NCI-H1930 (cell line): ENCODE measurements around the gene KLK8.

Experiments used
- DNase-seq, 2 experiments: peaks; one replicate each; lab custom pipeline; 2025; lab: John Stamatoyannopoulos, UW

KLK8 gene

GRCh38 chr19:51001515-51001914, at the start of gene KLK8:
KLK8 (minus strand) TSS chr19:51001604; CDS start chr19:51001167, 437 bp downstream.
- no peak for DNase-seq

- no peak for DNase-seq
Observed at GRCh38 chr19:51047031-51047335, 45.6 kb upstream of the KLK8 start.

- no peak for DNase-seq
Observed at GRCh38 chr19:51044327-51044726, 42.9 kb upstream of the KLK8 start.

- no peak for DNase-seq
Observed at GRCh38 chr19:51043497-51043896, 42.1 kb upstream of the KLK8 start.

GRCh38 chr19:51040151-51040550, 38.7 kb upstream of the KLK8 start:
- no peak for DNase-seq

- no peak for DNase-seq
Observed at GRCh38 chr19:51036519-51036918, 35.1 kb upstream of the KLK8 start.

GRCh38 chr19:51034704-51035103, 33.3 kb upstream of the KLK8 start, which contains the start of gene KLK12:
KLK12 (minus strand) TSS chr19:51035002; CDS start chr19:51034621, 381 bp downstream.
- no peak for DNase-seq

- DNase-seq: no peak
Observed at GRCh38 chr19:51031880-51032225, 30.4 kb upstream of the KLK8 start.

- DNase-seq: no peak
Observed at GRCh38 chr19:51031220-51031879, 29.9 kb upstream of the KLK8 start.

- no peak for DNase-seq
Observed at GRCh38 chr19:51030631-51031030, 29.2 kb upstream of the KLK8 start.

GRCh38 chr19:51029718-51030117, 28.3 kb upstream of the KLK8 start:
- peak in 1 of 2 experiments; percentile 27 for DNase-seq

GRCh38 chr19:51027873-51028272, 26.5 kb upstream of the KLK8 start:
- DNase-seq: no peak

GRCh38 chr19:51027126-51027806, 25.9 kb upstream of the KLK8 start:
- no peak for DNase-seq

GRCh38 chr19:51026554-51026831, 25.1 kb upstream of the KLK8 start, which contains the start of gene KLK11:
KLK11 (minus strand) TSS chr19:51026616; CDS start chr19:51025631, 985 bp downstream.
- no peak for DNase-seq

GRCh38 chr19:51025809-51026553, 24.6 kb upstream of the KLK8 start:
- no peak for DNase-seq

GRCh38 chr19:51025401-51025800, 24.0 kb upstream of the KLK8 start:
- no peak for DNase-seq

GRCh38 chr19:51024924-51025323, 23.5 kb upstream of the KLK8 start:
- DNase-seq: no peak

- no peak for DNase-seq
Observed at GRCh38 chr19:51023946-51024345, 22.5 kb upstream of the KLK8 start.

- no peak for DNase-seq
Observed at GRCh38 chr19:51022526-51022925, 21.1 kb upstream of the KLK8 start.

- peak; percentile 12 to 60 for DNase-seq
Observed at GRCh38 chr19:51020988-51021651, 19.7 kb upstream of the KLK8 start.

GRCh38 chr19:51019544-51019925, 18.1 kb upstream of the KLK8 start, which contains the start of gene KLK10:
KLK10 (minus strand) TSS chr19:51019709; CDS start chr19:51019130, 579 bp downstream.
- DNase-seq: no peak

GRCh38 chr19:51018745-51019543, 17.5 kb upstream of the KLK8 start:
- peak in 1 of 2 experiments; percentile 27 for DNase-seq
